GM21717 (cell line): ENCODE data around the gene WBP1L.
"Not testable (repeated sequence)": the region's sequence is repeated elsewhere in the genome, so short reads cannot be mapped to it uniquely, and the experiment has no call there.

Source experiments
- ATAC-seq: cut with Tn5 transposase; IDR thresholded peaks from one replicate; pipeline ENCODE4 v1.9.1; 2021; ENCODE audit warnings: mild to moderate bottlenecking, moderate library complexity; ENCODE audit not compliant: unreplicated experiment

Gene WBP1L

DNA sequence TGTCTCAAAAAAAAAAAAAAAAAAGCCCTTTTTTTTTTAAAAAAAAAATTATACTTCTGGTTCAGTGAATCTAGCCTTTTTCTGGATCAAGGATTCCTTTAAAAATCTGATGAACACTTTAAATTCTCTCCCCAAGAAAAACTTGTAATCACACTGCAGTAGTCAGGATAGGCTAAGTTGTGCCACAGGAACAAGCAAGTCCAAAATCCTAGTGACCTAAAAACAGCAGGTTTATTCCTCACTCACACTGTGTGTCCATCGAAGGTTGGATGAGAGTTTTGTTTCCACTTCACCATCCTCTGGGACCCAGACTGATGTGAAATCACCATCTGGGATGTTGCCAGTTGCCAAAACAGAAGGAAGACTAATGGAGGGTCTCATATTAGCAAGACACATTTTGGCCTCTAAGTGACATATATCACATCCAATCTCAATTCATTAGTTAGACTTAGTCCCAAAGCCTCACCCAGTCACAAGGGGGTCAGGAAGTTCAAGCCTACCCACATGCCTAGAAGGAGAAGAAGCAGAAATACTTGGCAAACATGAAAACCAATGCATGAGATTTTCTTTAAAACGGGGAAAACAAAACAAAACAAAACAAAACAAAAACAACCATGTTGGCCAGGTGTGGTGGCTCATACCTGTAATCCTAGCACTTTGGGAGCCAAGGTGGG, 60.8 kb downstream of the WBP1L start:
- no peak for ATAC-seq

DNA sequence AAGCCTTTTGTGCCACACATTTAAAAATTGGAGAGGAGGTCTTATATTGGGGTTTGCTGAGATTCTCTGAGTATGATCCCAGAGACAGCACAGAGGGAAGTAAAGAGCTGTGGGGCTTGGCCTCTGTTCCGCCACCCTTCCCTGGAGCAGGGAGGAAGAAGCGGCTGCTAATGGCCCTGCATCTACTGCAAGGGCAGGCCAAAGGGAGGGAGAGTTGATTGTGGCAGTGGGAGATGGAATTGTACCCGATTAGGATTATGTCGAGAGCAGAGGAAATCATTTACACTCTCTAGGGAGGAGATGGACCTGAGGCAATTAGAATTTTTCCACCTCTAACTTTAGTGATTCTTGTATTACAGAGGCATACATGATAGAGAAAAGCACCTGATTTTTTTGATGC, 64.6 kb downstream of the WBP1L start:
- ATAC-seq, result no peak

DNA sequence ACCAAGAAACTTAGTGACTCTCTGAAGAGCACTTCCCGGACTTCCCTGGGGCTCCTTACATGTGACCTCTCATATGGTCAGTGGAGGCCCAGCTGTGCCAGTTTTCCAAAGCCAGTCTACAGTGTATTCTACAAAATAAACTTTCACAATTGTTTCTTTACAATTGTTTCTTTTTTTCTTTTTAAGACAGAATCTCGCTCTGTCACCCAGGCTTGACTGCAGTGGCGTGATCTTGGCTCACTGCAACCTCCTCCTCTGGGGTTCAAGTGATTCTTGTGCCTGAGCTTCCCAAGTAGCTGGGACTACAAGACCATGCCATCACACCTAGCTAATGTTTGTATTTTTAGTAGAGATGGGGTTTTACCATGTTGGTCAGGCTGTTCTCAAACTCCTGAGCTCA, 67.6 kb downstream of the WBP1L start:
- no peak for ATAC-seq

DNA sequence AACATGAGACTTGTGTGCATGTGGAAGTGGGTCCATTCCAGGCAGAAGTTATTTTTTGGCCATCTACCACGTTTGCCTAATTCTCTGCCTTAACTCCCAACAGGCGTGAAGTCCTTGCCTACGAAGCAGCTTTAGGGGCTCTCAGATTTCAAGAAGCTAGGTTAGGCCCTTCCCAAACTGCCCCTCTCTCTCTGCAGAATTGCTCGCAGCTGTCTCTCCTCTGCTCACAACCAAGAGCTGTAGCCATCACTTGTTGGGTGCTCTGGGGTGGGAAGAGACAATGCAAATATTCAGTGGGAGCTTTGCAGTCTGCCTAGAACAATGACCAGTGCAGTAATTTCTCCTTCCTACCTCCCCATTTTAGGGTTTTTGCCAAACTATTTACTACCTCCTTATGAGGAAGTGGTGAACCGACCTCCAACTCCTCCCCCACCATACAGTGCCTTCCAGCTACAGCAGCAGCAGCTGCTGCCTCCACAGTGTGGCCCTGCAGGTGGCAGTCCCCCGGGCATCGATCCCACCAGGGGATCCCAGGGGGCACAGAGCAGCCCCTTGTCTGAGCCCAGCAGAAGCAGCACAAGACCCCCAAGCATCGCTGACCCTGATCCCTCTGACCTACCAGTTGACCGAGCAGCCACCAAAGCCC, 68.6 kb downstream of the WBP1L start:
- no peak for ATAC-seq

DNA sequence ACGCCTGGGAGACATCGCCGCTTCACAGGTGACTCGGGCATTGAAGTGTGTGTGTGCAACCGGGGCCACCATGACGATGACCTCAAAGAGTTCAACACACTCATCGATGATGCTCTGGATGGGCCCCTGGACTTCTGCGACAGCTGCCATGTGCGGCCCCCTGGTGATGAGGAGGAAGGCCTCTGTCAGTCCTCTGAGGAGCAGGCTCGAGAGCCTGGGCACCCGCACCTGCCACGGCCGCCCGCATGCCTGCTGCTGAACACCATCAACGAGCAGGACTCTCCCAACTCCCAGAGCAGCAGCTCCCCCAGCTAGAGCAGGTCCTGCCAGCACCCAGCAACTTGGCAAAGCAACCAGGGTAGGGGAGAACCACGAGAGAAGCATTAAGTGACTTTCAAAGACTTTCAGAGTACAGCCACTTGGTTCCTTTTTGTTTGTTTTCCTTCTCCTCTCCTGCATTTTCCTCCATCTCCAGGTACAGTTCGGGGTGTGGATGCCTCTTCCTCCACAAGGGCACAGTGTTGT, 69.3 kb downstream of the WBP1L start:
- no peak for ATAC-seq

DNA sequence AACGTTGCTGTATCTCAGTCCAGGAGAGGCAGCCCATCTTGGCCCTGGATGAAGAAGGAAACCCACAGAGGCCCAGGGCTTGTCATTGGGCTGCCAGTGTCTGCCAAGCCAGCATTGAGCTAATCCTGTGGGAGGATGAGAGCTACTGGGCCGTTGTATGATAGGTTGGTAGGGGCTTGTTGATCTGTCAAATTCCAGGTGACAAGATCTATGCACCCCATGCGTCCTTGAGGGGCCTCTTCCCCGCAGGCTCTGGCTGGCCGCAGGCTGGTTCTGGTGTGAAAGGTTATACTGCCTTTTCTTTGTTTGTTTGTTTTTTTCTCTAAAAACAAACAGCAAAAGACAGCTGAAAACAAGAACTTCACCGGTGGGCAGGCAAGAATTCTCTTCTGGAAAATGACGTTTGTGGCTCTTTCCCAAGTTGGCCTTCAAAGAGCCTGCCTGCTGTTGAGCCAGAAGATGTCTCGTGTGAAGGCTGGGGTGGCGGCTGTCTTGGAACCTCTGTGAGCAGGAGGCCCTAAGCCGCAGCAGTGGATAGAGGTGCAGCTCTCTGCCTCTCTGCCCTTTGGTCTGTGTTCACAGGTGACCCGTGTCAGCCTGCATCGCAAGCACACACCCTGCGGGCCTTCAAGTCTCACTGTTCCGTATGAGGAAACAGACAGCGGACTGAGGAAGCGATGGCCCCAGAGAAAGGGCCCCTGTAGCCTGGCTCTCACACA, 70.1 kb downstream of the WBP1L start:
- ATAC-seq, result no peak

DNA sequence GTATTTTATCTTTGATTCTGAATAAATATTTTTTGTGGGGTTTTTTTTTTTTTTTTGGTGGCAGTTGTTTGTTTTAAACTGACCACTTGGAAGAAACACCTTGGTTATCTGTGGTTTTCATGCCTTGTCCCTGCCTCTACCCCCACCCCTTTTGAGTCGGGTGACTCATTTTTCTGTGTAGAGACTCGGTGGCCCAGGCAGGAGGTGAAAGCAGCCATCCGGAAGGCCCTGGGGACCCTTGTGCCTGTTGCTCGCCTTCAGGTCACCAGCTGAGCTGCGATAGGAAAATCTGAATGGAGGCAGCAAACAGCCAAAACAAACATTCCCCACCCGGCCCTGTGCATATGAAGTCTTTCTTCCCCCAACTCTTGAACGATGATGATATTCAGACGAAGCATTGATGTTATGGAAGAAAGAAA, 70.7 kb downstream of the WBP1L start:
- no peak for ATAC-seq

DNA sequence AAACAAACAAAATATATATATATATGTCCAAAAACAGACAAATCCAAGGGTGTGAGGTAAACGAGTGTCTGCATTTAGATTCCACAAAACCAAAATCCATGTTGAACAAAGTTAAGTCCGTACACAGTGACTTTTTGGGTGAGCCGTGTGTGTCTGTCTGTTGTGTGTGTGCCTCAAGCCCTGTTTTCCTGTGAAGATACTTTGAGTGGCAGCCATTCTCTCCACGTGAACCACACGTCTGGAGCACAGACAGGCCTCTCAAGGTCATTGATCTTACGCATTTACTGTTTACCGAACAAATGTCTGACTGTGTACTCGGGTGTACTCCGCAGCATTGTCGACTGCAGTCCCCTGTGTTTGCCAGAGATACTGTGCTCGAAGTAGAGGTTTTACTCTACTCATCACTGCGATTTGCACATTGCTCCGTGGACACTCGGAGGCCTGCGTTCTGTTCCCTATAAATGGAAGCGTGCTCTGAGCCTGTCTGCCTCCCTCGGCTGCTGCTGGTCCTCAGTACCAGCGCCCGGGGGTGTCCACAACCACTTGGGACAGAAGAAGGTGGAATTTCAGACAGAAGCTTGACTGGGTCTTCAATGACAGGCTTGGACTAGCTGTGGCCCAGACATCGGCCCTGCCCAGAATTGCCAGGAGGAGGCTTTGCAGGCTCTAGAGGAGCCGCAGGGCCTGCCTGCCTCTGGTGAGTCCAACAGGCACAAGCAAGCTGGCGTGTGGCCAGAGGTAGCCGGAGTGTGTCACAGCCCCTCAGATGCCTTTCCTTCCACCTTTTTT, 71.3 kb downstream of the WBP1L start:
- ATAC-seq, result no peak

DNA sequence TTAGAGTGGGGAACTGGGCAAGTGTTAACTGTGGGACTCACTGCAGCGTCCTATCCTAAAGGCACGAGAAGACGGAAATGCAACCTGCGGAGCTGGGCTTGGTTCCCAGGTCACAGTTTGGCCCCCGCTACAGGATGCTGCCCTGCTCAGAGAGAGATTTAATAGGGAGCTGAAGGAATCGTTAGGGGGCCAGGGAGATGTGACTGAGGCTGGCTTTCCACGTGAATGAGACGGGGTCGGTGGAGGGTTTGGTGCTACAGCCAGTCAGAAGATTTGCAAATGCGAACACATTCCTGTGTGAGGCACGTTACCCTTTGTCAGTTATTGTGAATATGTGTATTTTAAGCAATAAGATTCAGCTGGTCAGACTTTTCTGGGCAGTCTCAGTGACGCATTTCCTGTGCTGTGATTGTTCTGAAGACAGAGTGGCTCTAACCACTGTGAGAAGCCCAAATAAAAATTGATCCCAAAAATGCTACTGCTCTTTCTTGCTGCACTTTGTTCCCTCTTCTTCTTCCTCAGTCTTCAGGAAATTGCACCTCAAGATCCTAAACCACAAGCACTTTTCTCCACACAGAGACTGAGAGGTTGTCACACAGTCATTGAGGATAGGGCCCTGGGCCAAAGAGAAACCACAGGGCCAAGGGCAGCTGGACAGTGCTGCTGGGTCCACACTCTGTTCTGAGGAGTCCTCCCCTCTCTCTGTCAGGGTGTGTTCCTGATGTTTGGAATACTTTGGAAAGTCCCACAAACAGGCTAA, 72.2 kb downstream of the WBP1L start:
- no peak for ATAC-seq

DNA sequence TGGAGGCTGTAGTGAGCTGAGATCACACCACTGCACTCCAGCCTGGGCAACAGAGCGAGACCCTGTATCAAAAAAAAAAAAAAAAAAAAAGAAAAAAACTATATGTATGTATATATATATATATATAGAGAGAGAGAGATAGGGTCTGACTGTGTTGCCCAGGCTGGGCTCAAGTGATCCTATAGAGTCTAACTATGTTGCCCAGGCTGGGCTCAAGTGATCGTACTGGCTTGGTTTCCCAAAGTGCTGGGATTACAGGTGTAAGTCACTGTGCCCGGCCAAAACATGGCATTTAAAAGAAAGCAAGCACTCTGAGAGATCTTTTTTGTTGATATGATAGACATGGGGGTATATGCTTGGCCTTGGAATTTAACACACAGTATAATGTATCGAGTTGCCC, 73.4 kb downstream of the WBP1L start:
- no peak for ATAC-seq

DNA sequence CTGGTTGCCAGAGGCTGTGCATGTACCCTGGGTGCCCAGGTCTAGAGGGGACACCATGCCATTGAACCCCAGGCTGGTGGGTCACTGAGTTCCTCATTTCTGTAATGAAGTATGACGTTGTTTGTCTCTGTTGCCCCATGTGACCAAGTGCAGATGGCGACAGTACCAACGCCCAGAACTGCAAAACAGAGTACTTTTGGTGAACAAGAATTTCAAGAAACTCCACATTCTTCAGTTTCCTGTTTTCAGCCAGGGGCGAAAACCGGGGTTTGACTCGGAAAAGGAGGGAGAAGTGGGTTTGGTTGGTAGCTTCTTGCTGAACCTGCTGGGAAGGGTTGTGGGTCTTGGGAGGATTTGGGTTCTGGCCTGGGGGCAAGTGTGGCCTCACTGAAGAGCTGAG, 75.3 kb downstream of the WBP1L start:
- ATAC-seq, result no peak

DNA sequence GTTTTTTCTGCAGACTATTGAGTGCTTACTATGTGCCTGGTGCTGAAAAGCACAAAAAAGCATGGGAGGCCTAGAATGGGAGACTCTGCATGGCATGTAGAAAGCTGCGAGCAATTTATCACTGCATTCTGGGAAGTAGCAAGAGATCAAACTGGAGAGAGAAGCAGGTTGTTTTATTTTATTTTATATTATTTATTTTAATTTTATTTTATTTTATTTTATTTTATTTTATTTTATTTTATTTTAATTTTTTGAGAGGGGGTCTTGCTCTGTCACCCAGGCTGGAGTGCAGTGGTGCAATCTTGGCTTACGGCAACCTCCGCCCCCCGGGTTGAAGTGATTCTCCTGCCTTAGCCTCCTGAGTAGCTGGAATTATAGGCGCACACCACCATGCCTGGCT, 76.3 kb downstream of the WBP1L start:
- ATAC-seq, result not testable (repeated sequence)

DNA sequence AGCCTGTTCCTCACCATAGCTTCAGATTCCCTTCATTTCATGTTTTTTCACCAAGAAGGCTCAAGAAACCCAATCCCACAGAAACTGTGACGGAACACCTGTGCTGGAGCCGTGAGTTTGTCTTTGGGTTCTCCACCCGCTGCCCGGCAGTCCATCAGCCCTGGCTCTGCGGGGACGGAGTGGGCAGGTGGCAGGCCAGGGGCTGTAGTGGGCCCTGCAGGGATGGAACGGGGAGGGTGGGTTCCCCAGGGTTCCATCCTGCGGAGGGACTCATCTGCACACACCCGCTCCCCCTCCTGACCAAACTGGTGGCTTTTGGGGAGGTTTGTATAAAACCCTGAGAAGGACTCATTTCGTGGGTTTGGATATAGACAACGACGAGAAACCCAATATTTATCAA, 78.5 kb downstream of the WBP1L start:
- ATAC-seq, result no peak

DNA sequence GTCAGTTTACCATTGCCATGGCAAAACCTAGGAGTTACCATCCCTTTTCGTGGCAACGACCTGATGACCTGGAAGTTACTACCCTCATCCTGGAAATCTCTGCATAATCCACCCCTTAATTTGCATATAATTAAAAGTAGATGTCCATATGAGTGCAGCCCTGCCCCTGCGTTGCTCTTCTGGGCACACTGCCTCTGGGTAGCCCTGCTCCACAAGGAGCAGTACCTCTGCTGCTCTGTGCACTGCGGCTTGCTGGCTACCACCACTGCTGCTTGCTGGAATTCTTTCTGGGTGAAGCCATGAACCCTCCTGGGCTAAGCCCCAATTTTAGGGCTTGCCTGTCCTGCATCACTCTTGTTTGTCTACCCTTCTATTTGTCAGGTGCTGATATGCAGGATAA, 80.9 kb downstream of the WBP1L start:
- no peak for ATAC-seq

DNA sequence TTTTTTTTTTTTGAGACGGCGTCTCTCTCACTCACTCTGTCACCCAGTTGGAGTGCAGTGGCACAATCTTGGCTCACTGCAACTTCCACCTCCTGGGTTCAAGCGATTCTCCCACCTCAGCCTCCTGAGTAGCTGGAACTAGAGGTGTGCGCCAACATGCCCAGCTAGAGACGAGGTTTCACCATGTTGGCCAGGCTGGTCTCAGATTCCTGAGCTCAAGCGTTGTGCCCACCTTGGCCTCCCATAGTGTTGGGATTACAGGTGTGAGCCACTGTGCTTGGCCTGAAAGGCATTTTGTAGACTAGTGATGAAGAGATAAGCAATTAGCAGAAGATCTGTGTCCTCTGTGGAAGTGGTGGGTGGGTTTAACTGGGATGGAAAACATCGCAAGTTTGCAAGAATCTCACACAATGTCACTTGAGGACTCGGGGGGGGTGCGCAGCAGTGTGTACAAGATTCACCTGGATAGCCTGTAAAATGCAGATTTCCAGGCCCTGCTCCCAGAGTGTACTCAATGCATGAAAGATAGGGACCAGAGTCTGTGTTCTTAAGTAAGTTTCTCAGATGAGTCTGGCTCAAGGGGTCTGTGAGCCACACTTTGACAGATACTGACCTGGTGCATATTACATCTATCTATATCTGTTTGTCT, 82.5 kb downstream of the WBP1L start:
- no peak for ATAC-seq

DNA sequence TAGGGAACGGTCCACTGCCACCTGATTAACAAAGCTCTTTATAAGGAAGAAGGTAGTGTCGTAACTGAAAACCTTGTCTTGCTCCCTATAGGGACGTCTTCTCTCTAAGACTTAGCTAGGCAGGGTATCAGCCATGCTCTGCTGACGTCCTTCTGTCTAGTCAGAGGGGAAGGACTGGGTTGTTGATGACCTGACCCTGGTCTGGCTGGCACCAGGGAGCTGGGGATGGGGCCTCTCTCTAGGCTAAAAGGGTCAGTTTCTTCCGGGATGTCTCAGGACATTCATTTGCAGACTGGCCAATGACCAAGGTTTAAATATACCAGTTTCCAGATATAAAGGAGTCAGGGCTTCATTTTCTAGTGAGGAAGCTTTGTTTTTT, 83.8 kb downstream of the WBP1L start:
- no peak for ATAC-seq

DNA sequence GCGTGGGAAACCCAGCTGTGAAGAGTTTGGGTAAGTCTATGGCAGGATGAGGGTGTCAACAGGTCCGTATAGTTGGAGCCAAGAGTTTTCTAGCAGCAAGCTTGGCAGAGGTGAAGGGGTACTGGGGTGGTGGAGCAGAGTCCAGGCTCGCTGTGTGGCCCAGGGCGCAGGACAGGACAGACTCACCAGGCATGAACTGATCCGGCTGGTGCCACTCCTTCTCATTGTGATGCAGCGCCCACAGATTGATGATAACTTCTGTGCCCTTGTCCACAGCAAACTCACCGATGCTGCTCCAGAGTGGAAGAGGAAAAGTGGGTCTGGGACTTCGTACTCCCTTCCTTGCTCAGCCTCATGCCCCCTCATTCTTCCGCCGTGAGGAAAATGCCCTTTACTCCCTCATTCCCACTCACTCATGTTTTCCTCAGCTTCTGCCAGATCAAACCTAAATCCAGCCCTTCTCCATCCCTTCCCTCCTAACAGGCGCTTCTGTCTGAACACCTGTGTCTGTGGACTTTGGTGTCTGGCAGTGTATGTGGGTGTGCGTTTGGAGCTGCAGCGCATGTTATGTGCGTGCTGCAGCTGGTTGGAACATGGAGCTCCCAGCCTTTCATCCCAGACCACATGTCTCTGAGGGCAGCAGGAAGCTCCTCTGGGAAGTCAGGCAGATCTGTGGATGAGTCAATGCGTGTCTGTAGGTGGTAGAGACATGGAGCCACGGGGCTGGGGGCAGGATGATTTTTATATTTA, 87.7 kb downstream of the WBP1L start:
- ATAC-seq, result no peak

DNA sequence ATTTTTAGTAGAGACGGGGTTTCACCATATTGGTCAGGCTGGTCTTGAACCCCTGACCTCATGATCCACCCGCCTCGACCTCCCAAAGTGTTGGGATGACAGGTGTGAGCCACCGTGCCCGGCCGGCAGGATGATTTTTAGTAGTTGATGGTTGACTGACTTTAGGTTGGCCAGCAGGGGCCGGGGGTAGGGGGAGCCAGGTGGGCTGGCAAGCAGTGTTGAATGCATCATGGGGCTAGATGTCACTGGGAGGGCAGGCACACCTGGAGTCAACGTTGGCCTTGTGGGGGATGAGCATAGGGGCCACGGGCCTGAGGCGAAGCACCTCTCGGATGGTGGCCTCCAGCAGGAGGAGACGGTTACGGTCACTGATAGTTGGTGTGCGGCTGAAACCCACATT, 88.5 kb downstream of the WBP1L start:
- ATAC-seq, result no peak

DNA sequence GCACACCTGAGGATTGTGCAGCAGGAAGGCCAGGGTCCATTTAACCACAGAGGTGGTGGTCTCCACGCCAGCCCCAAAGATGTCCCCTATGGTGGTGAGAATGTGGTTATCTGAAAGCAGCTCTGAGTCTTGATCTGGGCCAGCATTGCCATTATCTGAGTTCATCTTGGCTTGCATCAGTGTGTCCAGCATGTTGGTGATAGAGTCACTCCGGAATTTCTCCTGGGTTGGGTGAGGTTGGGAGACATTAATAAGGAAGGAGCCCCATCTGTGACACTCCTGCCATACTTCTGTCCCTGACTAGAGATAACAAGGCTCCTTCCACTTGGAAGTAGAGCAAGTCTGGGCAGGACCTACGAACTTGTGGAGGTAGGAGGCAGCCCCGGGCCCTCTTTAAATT, 89.2 kb downstream of the WBP1L start:
- ATAC-seq, result no peak
